ENCODE measurements around the gene RANBP1. TPM values are rescaled to one million over a fixed set of nuclear protein-coding genes. Genes with fewer than 3 reads are reported as not detected.
A peak's percentile ranks its signal among the peaks of the same experiment; 100 is the strongest.

RANBP1 gene
- polyA plus RNA-seq, 1 donor (not counting 4 experiments of a cell fraction or from before 2014, with no cell fraction given): 193 TPM

- peaks cover 7 to 10% of the 10 kb centered on the region in 2 experiments for H3K36me3 ChIP-seq (ENCODE audit: control insufficient read depth in 2 of 2, extremely low read depth in 1 of 2, insufficient read depth in 2 of 2, low read length in 2 of 2)
- H3K4me1 ChIP-seq (ENCODE audit: control insufficient read depth, extremely low read depth, insufficient read depth, low read length): peaks cover 13% of the 10 kb centered on the region
- no peak overlapping the region for H3K4me2 ChIP-seq (ENCODE audit: control insufficient read depth, extremely low read depth, insufficient read depth, low read depth, low read length)
- no peak overlapping the region for H3K9ac ChIP-seq (ENCODE audit: control insufficient read depth, extremely low read depth, insufficient read depth, low read length)
- DNase-seq (ENCODE audit: low read depth, low spot score) (no peak), FAIRE-seq (no peak)
- H2AFZ ChIP-seq (ENCODE audit: control insufficient read depth, low read length): no peak overlapping the region
- H4K20me1 ChIP-seq (ENCODE audit: control insufficient read depth, extremely low read depth, insufficient read depth, low read length): peaks cover 10% of the 10 kb centered on the region
- H3K27me3 ChIP-seq (ENCODE audit: control insufficient read depth, extremely low read depth, insufficient read depth, low read length): no peaks in the 10 kb centered on the region
- dilution Hi-C loops (cut with MboI; ENCODE audit: extremely low pct_ligation_motif_present, low sequenced_read_pairs): no loop called here
- no peaks in the 10 kb centered on the region for H3K9me3 ChIP-seq (ENCODE audit: control insufficient read depth, low read depth, low read length)
- H3K9me1 ChIP-seq (ENCODE audit: control insufficient read depth, extremely low read depth, insufficient read depth, low read length): no peaks in the 10 kb centered on the region
- TF ChIP-seq CTCF (optimal IDR thresholded peaks at IDR 0.05 in 1 of 3, IDR thresholded peaks at IDR 0.05 in 1 of 3, conservative IDR thresholded peaks at IDR 0.05 in 1 of 3; ENCODE audit: extremely low read depth in 1 of 3, insufficient read depth in 2 of 3, low read length in 3 of 3) (peak; percentile 42 to 56 (median 48)), EZH2 (IDR thresholded peaks at IDR 0.05; ENCODE audit: low read length) (no peak)
- H3K27ac ChIP-seq (ENCODE audit: control insufficient read depth, insufficient read depth, low read length): no peak overlapping the region
- no peak overlapping the region for H3K4me3 ChIP-seq (ENCODE audit: control insufficient read depth in 2 of 3, extremely low read depth in 1 of 3, insufficient read depth in 2 of 3, low read depth in 1 of 3, low read length in 3 of 3)
- peaks cover 29% of the 10 kb centered on the region for H3K79me2 ChIP-seq (ENCODE audit: control insufficient read depth, insufficient read depth, low read length)
Observed at GRCh38 chr22:20130319-20130718, 14.4 kb downstream of the RANBP1 start.

DNA sequence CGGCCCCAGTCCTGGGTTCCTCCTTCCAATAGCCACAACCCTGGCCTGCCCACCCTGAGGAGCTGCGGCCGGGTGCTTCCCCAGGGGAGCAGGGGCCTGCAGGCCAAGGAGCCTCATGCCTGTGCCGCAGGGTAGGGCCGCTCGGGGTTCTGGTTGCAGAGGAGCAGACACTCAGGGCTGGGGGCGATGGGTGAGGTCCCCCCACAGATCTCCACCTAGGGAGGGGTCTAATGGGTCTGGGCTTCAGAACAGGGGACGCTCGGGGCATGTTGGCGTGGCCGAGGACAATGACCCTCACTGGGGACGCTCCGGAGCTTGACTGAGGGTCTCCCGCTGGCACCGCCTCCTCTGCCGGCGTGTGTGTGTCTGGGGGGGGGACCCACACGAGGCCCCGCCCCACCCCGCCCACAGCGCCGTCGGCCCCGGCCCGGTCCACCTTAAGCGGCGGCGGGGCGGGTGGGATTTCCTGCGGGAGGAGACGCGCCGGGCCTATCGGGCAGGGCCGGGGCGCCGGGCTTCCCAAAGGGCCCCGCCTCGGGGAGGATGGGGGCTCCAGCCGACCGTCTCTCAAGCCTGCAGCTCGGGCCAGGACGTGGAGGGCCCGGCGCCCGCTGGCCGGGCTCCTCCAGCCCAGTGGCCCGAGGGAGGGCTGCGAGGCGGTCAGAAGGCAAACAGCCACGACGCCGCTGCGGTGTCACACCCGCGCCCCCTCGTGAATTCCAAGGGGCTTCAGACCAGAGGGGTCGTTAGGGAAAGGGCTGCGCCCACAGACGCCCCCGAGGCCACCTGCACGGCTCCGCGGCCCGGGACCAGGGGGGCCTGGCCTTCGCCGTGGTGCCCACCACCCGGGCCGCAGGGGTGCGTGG lies 15.1 kb downstream of the RANBP1 start:
- Histone ChIP-seq H3K9me3 (ENCODE audit: control insufficient read depth, low read depth, low read length) (no peaks in the 10 kb centered on the region), H3K27ac (ENCODE audit: control insufficient read depth, insufficient read depth, low read length) (no peak overlapping the region), H2AFZ (ENCODE audit: control insufficient read depth, low read length) (peak overlapping the region; percentile 51), H3K9me1 (ENCODE audit: control insufficient read depth, extremely low read depth, insufficient read depth, low read length) (no peaks in the 10 kb centered on the region), H4K20me1 (ENCODE audit: control insufficient read depth, extremely low read depth, insufficient read depth, low read length) (peaks cover 10% of the 10 kb centered on the region), H3K79me2 (ENCODE audit: control insufficient read depth, insufficient read depth, low read length) (peaks cover 36% of the 10 kb centered on the region), H3K4me2 (ENCODE audit: control insufficient read depth, extremely low read depth, insufficient read depth, low read depth, low read length) (peak overlapping the region; percentile 74), H3K36me3 (ENCODE audit: control insufficient read depth in 2 of 2, extremely low read depth in 1 of 2, insufficient read depth in 2 of 2, low read length in 2 of 2) (peaks cover 5 to 8% of the 10 kb centered on the region in 2 experiments), H3K27me3 (ENCODE audit: control insufficient read depth, extremely low read depth, insufficient read depth, low read length) (no peaks in the 10 kb centered on the region), H3K4me1 (ENCODE audit: control insufficient read depth, extremely low read depth, insufficient read depth, low read length) (peaks cover 13% of the 10 kb centered on the region), H3K4me3 (ENCODE audit: control insufficient read depth in 2 of 3, extremely low read depth in 1 of 3, insufficient read depth in 2 of 3, low read depth in 1 of 3, low read length in 3 of 3) (peak overlapping the region; percentile 62 to 86 (median 65)), H3K9ac (ENCODE audit: control insufficient read depth, extremely low read depth, insufficient read depth, low read length) (peak overlapping the region; percentile 52)
- TF ChIP-seq CTCF (optimal IDR thresholded peaks at IDR 0.05 in 1 of 3, IDR thresholded peaks at IDR 0.05 in 1 of 3, conservative IDR thresholded peaks at IDR 0.05 in 1 of 3; ENCODE audit: extremely low read depth in 1 of 3, insufficient read depth in 2 of 3, low read length in 3 of 3) (no peak), EZH2 (IDR thresholded peaks at IDR 0.05; ENCODE audit: low read length) (no peak)
- dilution Hi-C loops (cut with MboI; ENCODE audit: extremely low pct_ligation_motif_present, low sequenced_read_pairs): no loop called here
- no peak for DNase-seq (ENCODE audit: low read depth, low spot score)
- no peak for FAIRE-seq

Measured in keratinocyte (primary cell).